PC-9 (cell line): ENCODE results near the gene UNC13C.

Source experiments
- CTCF ChIP-seq: fragments of 200-600 bp; sonication (generic); conservative IDR thresholded peaks from 2 replicates; pipeline ENCODE4 v1.6.1; 2017; ENCODE audit warnings: mixed run types, antibody characterized with exemption, mild to moderate bottlenecking, moderate library complexity
- EZH2 ChIP-seq: fragments of 200-600 bp; sonication (generic); IDR thresholded peaks from 2 replicates; pipeline ENCODE4 v1.8.0; 2017; ENCODE audit warnings: antibody characterized with exemption, low read depth

DNA sequence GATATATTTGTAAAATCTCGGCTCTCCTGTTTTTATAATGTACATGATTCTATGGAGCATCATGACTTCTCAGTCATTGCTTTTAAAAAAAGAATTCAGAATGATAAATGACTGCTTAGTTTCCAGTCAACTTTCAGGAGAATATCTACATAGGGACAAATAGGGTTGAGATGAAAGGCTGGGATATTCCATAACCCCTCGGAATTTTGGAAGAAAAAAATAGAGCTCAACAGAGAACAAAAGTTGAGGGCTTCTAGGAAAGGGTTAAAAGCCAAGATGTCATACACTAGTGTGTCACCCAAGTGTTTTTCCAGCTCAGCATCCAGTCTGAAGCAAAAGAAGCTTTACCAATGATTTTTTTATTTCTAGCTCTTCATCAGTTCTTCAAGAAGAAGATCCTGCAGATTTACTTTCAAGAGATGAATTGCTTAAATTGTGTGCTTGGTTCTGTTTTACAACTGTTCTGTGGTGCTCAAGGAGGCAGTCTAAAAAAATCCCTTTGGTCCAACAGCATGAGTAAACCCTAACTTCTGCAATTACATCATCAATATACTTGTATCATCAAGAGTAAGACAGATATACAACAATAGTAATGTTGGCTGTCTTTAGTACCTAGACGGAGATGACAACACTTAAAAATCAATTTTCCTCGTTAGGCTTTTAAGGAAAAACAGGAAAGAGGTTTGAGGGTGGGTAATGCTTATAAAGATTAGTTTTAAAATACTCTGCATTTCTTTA lies 979 bp downstream of the UNC13C start:
- TF ChIP-seq CTCF (no peak), EZH2 (no peak)
